NCI-H1436 (cell line): ENCODE data around the gene DDX51.
"Not testable (repeated sequence)": the region's sequence is repeated elsewhere in the genome, so short reads cannot be mapped to it uniquely, and the experiment has no call there.

Experiments
- DNase-seq: peaks from one replicate; lab custom pipeline; 2025; lab: John Stamatoyannopoulos, UW

Gene DDX51

DNA sequence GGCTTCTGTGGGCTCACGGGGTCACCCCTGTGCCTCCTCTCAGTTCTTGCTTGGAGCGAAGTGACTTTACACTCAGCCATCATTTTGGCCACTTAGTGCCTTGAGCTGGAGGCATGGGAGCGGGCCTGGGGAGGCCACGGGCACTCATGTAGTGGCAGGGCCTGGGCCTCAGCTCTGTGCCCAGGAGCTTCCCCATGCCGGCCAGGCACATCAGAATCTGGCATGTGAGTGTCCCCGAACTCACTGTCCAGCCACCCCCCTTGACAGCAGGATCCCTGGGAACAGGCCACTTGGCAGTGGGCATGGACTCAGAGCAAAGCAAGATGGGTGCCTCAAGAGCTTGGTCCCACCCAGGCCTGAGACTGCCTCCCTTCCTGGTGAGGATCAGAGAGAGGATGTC lies 29.5 kb downstream of the DDX51 start:
- no peak for DNase-seq

- DNase-seq, result no peak
Measured at GRCh38 chr12:132111654-132112304, 32.3 kb downstream of the DDX51 start.

- no peak for DNase-seq
Measured at GRCh38 chr12:132110677-132111076, 33.4 kb downstream of the DDX51 start.

DNA sequence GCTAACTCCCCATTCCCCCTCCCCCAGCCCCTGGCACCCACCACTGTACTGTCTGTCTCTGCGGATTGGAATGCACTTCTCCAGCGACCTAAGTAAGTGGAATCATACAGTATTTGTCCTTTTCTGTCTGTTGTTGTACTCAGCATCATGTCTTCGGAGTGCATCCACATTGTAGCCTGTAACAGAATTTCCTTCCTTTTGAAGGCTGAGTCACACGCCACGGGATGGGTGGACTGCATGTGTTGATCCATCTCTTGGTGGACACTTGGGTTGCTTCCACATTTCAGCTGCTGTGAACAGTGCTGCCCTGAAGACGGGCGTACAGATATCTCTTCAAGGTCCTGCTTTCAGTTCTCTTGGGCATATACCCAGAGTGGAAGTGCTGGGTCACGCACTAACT lies 34.4 kb downstream of the DDX51 start:
- no peak for DNase-seq

DNA sequence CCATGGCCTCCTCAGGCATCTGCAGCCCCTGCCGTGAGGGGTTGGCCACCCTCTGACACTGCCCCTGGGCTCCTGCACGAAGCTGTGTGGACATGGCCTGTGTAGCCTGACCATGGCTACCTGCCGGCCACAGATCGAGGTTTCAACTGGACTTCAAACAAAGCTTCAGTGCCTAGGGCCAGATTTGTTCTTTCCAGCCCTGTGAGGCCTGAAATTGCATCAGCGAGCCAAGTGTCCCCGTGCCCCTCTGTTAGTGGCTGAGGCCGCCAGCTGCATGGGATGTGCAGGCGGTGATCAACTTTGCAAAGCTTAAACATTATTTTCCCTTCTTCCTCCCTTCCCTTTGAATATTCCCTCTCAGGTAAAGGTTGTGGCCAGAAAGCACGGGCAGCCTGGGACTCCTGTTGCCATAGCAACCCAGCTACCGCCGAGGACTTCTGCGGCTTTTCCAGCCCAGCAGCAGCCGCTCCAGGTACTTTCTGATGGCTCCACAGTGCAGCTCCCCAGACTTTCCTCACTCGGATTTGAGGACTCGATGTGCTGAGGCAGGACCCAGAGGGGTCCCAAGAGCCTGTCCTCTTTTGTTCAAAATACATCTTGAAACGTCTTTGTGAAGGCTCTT lies 35.8 kb downstream of the DDX51 start:
- DNase-seq, result no peak

DNA sequence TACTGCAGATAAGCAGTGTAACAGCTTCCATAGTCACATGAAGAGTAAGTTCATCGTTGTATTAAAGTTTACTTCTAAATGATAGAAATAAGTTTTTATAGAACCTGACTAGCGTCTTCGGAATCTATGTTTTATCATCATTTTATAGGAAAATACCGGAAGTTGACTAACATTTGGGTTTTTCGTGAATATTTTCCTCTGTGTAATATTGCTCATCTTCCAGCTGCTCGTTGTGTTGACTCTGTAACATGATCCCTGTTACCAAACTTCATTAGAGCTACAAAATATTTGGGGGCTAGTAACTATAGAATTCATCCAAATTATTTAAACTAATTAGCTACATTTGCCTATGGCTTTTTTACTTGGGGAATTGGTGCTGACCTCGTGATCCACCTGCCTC lies 37.2 kb downstream of the DDX51 start:
- DNase-seq, result no peak

- DNase-seq, result no peak
Measured at GRCh38 chr12:132105467-132105866, 38.7 kb downstream of the DDX51 start.

GRCh38 chr12:132103542-132104308 lies 40.4 kb downstream of the DDX51 start:
- DNase-seq, result no peak

DNA sequence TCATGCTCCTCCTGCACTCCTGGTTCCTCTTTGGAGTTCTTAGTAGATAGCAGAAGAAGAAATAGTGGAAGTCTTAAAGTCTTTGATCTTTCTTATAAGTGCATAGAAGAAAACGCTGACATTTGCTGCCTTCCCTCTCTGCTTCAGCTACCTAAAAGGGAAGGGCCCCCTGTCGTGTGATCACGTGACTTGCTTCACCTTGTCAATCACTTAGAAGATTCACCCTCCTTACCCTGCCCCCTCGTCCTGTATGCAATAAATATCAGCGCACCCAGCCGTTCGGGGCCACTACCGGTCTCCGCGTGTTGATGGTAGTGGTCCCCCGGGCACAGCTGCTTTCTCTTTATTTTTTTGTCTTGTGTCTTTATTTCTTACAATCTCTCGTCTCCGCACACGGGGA lies 41.0 kb downstream of the DDX51 start:
- DNase-seq, result not testable (repeated sequence)

GRCh38 chr12:132102297-132102696 lies 41.8 kb downstream of the DDX51 start:
- no peak for DNase-seq

- no peak for DNase-seq
Measured at GRCh38 chr12:132100306-132101065, 43.6 kb downstream of the DDX51 start.

GRCh38 chr12:132099739-132100138 lies 44.4 kb downstream of the DDX51 start:
- no peak for DNase-seq

- no peak for DNase-seq
Measured at GRCh38 chr12:132095520-132096409, 48.4 kb downstream of the DDX51 start.

DNA sequence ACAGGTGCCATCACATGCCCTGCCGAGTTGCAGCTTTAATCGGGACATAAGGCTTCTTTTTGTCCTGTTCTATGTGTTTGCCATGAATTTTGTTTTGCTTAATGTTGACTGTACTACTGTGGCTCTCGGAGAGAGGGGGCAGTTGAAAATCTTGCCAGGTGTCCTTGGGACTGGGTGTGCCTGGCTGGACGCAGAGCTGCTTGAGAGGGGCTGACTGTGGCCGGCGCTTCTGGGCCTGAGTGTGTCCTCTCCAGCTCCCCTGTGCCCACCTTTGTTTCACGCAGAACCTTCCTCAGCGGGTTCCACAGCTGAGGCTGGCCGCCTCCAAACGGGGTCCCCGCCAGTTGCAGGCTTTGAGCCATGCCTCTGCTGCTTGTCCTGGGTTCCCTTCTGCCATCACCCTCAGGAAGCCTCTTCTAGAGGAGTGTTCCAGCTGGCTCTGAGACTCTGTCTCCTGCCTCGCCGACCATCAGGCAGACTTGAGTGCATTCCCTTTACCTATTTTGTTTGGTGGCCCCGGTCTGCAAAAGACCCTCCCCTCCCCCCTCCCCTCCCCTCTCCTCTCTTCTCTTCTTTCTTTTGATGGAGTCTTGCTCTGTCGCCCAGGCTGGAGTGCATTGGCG lies 49.7 kb downstream of the DDX51 start:
- DNase-seq, result no peak

DNA sequence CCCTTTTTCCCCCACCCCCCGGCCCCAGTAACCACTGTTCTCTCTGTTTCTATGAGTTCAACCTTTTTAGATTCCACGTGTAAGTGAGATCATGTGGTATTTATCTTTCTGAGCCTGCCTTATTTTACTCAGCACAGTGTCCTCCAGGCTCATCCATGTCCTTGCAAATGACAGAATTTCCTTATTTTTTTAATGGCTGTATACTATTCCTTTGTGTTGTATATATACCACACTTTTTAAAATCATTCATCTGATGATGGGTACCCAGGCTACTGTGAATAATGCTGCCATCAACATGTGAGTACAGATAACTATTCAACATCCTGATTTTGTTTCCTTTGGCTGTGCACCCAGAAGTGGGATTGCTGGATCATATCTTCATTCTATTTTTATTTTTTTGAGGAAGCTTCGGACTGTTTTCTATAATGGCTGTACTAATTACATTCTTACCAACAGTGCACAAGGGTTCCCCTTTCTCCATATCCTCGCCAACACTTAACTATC lies 54.7 kb downstream of the DDX51 start:
- DNase-seq, result no peak
